ENCODE results near the gene DNAH6.

The DNAH6 gene

DNA sequence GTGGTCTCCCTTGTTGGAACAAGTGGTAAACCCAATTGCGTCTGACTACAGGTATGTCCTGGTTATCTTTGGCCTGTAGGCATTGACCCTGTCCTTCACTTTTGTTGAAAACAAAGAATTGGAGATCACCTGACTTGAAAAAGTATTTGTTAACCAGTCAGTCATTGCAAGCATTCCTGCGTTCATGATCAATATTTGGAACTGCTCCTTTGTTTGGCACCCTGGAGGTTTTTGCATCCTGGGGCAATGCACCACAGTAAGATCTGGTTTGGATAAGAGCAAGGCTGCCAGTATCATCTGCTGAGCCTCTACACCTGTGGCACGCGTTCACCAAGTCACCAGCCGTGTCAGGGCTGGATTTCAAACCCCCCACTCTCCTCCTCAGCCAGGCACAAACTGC is 115.7 kb downstream of the DNAH6 start:
- DNase-seq = no peak

GRCh38 chr2:84636080-84636971 is 120.0 kb downstream of the DNAH6 start:
- no peak for DNase-seq

DNA sequence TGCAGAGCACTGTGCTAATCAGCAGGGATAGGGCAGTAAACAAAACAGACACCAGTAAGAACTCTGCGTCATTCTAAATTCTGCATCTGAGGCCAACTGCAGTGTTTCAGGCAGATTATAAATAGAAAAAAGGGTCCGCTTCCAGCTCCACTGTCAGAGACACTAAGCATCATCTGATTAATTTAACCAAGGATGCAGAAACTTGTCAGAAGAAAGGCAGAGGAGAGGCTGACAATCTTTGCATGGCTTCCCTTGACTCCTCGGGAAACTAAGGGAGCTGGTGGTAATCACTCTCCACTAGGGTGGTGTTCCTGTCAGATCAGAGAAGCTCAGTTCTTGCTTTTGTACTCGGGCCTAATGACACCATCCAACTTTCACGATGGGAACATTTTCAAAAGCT is 123.5 kb downstream of the DNAH6 start:
- DNase-seq = no peak

GRCh38 chr2:84640411-84640810 is 124.1 kb downstream of the DNAH6 start:
- no peak for DNase-seq

- DNase-seq = no peak
These were observed 124.7 kb downstream of the DNAH6 start for GRCh38 chr2:84641021-84641420.

GRCh38 chr2:84643991-84644390 is 127.7 kb downstream of the DNAH6 start:
- DNase-seq = no peak

GRCh38 chr2:84646514-84646913 is 130.2 kb downstream of the DNAH6 start:
- no peak for DNase-seq

GRCh38 chr2:84647267-84647666 is 131.0 kb downstream of the DNAH6 start:
- DNase-seq = no peak

- DNase-seq = no peak
These were observed 132.8 kb downstream of the DNAH6 start for GRCh38 chr2:84649058-84649457.

GRCh38 chr2:84649487-84650142 is 133.3 kb downstream of the DNAH6 start:
- no peak for DNase-seq

GRCh38 chr2:84652431-84652830 is 136.1 kb downstream of the DNAH6 start:
- no peak for DNase-seq

DNA sequence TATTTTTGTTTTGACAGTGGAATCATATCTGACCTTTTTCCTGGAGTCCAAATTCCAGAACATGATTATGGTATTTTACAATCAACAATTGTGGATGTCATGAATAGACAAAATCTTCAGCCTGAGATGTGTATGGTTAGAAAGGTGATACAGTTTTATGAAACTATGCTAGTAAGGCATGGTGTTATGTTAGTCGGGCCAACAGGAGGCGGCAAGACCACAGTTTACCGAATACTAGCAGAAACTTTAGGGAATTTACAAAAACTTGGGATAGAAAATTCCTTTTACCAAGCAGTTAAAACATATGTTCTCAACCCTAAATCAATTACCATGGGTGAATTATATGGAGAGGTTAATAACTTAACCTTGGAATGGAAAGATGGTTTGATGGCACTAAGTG is 137.0 kb downstream of the DNAH6 start:
- no peak for DNase-seq

DNA sequence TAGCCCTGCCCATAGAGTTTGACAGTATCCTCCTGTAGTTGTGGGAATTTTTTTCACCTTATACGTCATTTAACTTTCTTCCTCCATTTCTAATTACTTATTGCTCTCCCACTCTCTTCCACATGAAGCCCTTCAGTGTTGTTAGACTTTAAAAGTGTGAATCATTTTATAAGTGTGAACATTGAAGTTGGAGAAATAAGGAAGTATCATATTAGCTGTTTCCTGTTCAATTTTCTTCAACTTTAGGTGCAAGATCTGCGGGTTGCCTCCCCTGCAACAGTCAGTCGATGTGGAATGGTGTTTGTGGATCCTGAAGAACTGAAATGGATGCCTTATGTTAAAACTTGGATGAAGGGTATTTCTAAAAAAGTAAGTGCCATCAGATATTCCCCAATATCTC is 138.1 kb downstream of the DNAH6 start:
- DNase-seq = no peak

GRCh38 chr2:84669122-84669521 is 152.8 kb downstream of the DNAH6 start:
- no peak for DNase-seq

GRCh38 chr2:84674099-84674498 is 157.8 kb downstream of the DNAH6 start:
- DNase-seq = no peak

DNA sequence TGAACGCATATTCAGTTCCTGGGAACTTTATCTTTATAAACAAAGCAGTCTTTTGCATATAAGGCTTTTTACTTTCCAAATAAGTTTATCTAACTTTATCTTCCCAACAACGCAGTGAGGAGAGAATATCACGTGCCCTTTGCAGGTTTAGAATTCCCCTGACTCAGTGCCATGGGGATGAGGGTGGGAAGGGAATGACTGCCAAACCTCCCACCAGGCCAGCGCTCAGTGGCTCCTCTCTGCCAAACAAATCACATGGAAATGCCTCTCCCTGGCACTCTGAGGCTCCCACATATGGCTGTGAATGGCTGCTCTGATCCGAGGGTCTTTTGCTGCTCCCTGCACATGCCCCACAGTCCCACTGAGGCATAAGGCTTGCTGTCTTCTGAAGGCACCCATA is 158.3 kb downstream of the DNAH6 start:
- DNase-seq = no peak

DNA sequence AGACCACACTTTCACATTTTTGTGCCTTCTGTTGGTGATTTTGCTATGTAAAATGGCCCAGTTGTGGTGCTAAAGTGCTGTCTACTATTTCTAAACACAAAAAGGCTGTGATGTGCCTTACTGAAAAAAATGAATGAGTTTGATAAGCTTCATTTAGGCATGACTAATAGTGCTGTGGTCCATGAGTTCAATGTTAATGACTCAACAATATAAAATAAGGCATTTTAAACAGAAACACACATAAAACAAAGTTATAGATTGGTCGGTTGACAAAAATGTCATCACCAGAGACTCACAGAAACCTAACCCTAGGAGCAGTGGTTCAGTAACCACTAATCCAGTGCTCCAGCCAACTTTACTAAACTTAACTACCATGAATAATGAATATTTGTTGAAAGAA is 160.0 kb downstream of the DNAH6 start:
- DNase-seq = no peak

- DNase-seq = no peak
These were observed 161.9 kb downstream of the DNAH6 start for GRCh38 chr2:84678214-84678613.

DNA sequence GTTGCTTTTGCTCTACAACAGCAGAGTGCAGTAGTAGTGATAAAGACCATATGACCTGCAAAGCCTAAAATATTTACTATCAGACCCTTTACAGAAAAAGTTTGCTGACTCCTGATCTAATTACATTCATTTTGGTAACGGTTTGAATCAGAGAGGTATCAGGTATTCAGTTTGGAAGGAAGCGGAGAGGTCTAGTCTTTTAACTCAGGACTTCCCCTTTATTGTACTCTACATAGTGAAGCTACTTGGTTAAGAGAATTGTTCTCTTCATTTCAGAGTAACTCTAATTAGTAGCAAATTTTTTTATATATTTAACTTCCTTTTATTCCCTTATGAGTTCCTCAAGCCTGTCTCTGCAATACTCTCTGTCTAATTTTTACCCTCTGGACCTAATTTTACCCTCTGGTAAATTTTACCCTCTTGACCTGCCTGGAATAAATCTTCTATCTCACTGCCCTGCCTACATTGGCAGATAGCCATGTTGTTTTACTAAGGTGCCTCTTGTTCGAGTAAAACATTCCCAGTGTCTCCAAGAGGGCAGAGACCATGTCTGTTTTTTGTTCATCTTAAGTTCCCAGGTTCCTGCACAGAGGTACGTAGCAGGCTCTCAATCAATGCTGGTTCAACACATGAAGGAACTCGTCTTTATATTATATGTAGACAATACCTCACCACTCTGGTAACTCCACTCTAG is 170.6 kb downstream of the DNAH6 start:
- DNase-seq = no peak

- no peak for DNase-seq
These were observed 171.3 kb downstream of the DNAH6 start for GRCh38 chr2:84687498-84688149.

DNA sequence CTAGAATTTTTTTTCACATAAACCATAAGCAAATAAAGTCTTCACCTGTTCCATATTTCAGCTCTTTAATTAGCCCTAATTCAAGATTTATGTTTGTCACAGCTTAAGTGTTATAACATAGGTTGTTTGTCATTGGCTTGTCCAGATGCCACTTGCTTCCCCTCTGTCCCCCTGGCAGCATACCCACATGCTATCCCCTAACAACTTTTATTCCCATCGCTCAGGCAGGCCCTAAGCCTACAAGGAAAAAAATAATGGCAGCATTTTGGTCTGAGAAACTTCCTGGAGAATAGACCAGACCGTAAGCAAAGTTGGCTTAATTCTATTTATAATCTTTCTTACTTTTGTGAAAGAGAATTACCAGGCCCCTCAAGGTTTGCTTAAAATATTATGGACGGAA is 173.9 kb downstream of the DNAH6 start:
- no peak for DNase-seq

DNA sequence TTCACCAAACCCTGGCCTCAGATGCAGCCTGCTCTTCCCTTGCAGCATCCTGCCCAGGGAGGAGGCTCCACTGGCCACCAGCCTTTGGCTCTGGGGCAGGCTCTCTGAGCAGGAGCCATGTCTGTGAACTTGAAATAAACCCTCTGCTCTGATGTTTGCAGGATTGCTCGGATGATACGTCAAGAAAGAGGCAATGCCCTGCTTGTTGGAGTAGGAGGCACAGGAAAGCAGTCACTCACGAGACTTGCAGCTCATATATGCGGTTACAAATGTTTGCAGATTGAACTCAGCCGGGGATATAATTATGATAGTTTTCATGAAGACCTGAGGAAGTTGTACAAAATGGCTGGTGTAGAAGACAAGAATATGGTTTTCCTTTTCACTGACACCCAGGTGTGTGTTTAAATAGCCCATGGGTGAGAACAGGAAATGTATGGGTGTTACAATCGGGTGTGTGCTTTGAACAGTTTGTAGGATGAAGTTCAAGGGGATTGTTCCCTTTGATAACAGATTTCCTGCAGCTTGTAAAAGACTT is 177.9 kb downstream of the DNAH6 start:
- no peak for DNase-seq

DNA sequence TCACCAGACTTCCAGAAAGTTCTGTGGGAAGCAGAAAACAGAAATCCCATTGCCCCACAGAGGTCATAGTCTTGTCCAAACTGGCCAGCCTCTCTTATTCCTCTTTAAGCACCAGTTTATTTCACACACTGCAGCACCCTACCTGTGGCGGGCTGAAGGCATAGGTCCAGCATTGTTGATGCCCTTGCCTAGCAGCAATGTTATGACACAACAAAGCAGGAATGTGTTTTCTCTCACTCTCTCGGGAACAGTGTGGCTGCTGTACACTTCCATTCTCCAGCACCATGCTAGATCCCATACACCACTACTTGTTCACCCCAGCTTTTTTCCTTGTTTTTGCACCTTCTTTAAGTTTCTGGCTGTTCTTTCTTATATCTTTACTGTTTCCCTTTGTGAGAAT is 181.6 kb downstream of the DNAH6 start:
- DNase-seq = no peak
